Astrocyte of the cerebellum (primary cell): Measurements from ENCODE around the gene SYNJ2.
A peak's percentile ranks its signal among the peaks of the same experiment; 100 is the strongest.

Source experiments
- DNase-seq: peaks from one replicate; pipeline ENCODE4 v3.0.0-alpha.2; 2011; ENCODE audit warnings: low read depth
- H3K4me3 ChIP-seq: 2 replicates; pipeline ENCODE4 v1.5.1; 2011; ENCODE audit warnings: mild to moderate bottlenecking, low read depth, low read length, moderate library complexity
- in situ Hi-C: cut with HindIII; loops from 2 replicates; pipeline ENCODE4 v1.10.0; 2017; ENCODE audit warnings: low sequenced_read_pairs
- TF ChIP-seq, protein P1 (sequence below): IDR thresholded peaks from 2 replicates; pipeline ENCODE4 v1.5.1; 2012; ENCODE audit warnings: low read length, low read depth, moderate library complexity, mild to moderate bottlenecking; ENCODE audit errors: missing control alignments

SYNJ2 gene

DNA sequence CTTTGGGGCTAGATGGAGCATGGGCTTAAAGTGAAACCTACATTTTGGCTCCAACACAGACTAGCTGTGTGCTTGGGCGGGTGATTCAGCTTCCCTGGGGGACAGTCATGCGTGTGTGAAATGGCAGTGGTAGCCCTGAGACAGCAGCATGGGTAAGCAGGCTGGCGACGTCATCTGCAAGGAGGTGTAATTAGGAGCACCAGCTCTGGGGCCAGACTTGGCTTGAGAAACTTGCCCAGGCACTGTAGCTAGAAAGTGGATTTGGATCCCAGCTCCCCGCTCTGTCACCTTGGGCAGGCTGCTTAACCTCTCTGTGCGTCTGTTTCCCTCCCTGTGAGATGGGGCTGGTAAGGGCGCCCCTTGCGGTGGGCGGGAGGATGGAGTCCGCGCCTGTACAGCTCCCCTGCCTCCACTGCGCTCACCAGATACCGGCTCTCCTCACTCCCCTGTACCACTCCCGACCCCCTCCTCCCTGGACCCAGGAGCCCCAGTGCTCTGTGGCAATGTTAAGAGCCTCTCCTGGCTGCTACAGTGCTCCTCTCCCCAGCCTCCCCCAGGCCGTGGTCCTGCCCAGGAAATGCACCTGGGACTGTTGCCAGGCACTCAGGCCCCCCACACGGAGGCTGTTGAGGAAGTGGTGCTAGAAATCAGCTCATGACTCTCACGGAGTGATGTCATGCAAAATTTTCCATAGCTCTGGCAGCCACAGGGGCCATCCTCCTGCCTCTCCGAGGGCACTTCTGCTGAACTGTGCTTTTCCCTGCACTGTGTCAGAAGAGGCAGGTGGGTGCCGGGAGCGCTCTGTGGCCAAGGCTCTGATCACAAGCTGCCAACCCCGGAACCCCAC, 44.6 kb downstream of the SYNJ2 start:
- in situ Hi-C loops: loop anchor here (5.0 kb wide), 1 partner anchor 54 kb away; no protein-coding TSS in a partner anchor

DNA sequence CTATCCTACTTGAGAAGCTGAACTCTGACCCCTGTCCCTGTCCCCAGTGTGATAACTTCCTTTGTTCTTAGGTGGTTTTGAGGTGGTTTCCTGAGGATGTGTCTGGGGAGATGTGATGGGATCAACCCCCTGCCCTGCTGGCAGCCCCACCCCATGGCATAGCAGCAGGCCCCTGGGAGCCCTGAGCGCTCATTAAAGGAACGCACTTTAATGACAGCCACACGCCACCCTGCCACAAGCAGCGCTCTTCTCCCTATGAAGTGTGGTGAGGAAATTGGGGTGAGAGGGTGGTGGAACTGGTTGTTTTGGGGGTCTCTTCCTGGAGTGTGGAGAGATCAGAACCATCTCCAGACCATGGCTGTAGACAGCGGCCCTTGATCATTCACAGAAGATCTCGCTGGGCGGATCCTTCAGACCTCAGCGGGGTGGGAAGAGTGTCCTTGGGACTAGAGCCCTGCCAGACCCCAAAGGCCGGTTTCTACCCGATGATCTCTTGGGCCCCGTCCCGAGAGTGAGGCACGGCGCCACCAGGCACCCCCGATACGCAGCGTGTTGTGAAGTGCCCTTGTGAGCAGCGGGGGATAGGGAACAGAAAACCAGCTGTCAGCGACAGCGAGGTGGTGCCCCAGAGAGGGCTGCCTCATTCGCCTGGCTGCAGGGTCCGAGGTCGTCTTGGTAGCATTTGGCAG, 45.4 kb downstream of the SYNJ2 start:
- TF ChIP-seq, protein P1, sequence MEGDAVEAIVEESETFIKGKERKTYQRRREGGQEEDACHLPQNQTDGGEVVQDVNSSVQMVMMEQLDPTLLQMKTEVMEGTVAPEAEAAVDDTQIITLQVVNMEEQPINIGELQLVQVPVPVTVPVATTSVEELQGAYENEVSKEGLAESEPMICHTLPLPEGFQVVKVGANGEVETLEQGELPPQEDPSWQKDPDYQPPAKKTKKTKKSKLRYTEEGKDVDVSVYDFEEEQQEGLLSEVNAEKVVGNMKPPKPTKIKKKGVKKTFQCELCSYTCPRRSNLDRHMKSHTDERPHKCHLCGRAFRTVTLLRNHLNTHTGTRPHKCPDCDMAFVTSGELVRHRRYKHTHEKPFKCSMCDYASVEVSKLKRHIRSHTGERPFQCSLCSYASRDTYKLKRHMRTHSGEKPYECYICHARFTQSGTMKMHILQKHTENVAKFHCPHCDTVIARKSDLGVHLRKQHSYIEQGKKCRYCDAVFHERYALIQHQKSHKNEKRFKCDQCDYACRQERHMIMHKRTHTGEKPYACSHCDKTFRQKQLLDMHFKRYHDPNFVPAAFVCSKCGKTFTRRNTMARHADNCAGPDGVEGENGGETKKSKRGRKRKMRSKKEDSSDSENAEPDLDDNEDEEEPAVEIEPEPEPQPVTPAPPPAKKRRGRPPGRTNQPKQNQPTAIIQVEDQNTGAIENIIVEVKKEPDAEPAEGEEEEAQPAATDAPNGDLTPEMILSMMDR: no peak
- H3K4me3 ChIP-seq: no peak overlapping the region
- in situ Hi-C loops: loop anchor here (5.0 kb wide), 1 partner anchor 55 kb away; no protein-coding TSS in a partner anchor
- no peak for DNase-seq

More for the DNA sequence above, 44.6 kb downstream of the SYNJ2 start:
- peak; percentile 97 for DNase-seq
- peak overlapping the region; percentile 2 for H3K4me3 ChIP-seq
- TF ChIP-seq, protein P1: peak; percentile 64

DNA sequence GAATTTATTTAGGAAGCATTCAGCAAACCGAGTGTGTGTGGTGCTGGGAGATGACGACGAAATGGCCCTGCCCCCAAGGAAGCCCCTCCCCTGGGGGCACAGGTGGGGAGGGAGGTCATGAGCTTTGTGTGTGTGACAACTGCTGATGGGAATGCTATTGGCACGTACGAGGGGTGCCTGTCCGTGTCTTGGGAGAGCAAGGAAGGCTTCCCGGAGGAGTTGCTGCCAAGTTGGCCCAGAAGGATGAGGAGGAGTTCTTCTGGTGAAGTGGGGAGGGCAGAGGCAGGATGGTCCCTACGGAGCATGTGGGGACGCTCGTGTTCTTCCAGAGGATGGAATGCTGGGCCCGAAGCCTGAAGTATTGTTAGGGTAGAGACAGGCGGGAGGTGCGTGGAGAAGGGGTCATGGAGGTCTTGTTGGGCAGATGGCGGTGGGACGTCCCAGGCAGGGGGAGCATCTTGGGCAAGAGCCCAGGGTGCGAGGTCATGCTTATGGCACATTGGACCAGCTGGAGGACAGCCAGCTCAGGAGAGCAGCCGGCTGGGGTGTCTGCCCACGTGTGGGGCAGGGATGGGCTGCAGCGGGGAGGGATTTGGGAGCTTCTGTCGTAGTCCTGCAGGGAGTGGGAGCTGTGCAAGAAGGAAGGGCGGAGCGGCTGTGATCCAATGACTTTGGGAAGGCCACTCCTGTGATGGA, 46.1 kb downstream of the SYNJ2 start:
- TF ChIP-seq, protein P1: no peak
- in situ Hi-C loops: loop anchor here (5.0 kb wide), 1 partner anchor 55 kb away; no protein-coding TSS in a partner anchor
- no peak overlapping the region for H3K4me3 ChIP-seq
- DNase-seq: no peak

DNA sequence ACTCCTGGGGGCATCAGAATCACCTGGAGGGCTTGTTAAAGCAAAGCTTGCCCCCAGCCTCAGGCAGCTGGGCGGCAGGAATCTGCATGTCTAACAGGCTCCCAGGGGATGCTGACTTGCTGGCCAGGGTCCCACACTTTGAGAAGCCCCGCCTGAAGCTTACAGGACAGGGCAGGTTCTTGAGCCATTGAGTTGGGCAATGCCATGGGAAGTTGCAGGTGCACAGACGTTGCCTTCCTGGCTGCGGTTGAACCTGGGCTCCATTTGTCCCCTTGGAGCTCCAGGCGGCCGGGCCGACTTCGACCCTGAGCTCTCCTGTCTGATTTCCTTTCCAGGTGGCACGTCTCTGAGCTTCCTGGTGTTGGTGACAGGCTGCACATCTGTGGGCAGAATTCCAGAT, 46.8 kb downstream of the SYNJ2 start:
- no peak overlapping the region for H3K4me3 ChIP-seq
- DNase-seq: no peak
- TF ChIP-seq, protein P1: no peak
- in situ Hi-C loops: loop anchor here (5.0 kb wide), 1 partner anchor 56 kb away; no protein-coding TSS in a partner anchor

DNA sequence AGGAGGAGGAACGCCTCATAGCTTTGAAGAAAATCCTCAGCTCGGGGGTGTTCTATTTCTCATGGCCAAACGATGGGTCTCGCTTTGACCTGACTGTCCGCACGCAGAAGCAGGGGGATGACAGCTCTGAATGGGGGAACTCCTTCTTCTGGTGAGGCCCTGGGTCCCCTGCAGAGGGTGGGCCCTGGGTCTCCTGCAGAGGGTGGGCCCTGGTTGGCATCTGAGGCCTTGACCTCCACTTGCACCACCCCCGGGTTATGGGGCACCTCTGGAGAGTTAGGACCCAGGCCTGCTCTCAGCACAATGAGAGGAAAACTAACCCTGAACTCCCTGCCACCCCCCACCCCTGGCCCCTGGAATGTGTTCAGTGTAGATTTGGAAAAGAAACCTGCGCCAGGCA, 47.2 kb downstream of the SYNJ2 start:
- no peak overlapping the region for H3K4me3 ChIP-seq
- in situ Hi-C loops: loop anchor here (5.0 kb wide), 1 partner anchor 57 kb away; no protein-coding TSS in a partner anchor
- TF ChIP-seq, protein P1: no peak
- no peak for DNase-seq

DNA sequence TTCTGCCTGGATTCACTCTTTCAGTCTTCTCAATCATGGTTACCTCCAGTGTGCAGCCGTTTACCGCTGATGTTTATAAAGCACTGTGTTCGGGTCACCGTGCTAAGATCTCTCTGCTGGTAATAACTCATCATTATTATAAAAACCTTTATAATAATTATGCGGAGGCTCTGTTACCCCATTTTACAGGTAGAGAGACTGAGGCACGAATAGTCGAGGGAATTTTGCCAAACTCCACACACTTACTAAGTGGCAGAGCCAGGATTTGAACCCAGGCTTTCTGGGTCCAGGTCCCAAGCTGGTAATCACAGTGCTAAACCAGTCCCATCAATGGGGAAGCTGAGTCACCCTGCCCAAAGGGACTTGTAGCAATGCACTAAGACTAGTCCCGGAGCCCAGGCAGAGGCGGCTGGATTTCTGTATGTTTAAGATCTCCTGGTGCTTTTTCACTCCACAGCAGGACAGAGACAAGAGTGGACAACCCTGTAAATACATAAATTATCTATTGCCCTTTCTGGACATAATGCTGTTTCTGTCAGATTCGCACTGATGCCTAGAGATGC, 48.1 kb downstream of the SYNJ2 start:
- DNase-seq: no peak
- H3K4me3 ChIP-seq: no peak overlapping the region
- TF ChIP-seq, protein P1: no peak
- in situ Hi-C loops: loop anchor here (5.0 kb wide), 1 partner anchor 57 kb away; no protein-coding TSS in a partner anchor
